NOMO-1 treated with dmso at 0.1 percent for 144 hours (cell line): Measurements from ENCODE around the gene RACGAP1.

ENCODE experiments used
- DNase-seq: peaks from one replicate; lab custom pipeline; 2025; ENCODE audit not compliant: unreplicated experiment; lab: John Stamatoyannopoulos, UW

Gene RACGAP1

GRCh38 chr12:49969651-49970429 is 55.5 kb downstream of the RACGAP1 start:
- no peak for DNase-seq

- no peak for DNase-seq
Measured at GRCh38 chr12:49969027-49969426, 56.3 kb downstream of the RACGAP1 start.

- DNase-seq, result no peak
Measured at GRCh38 chr12:49968471-49968870, 56.8 kb downstream of the RACGAP1 start.

- DNase-seq, result no peak
Measured at GRCh38 chr12:49967777-49968250, 57.5 kb downstream of the RACGAP1 start.

- DNase-seq, result peak; percentile 58
Measured at GRCh38 chr12:49967042-49967776, 58.1 kb downstream of the RACGAP1 start.

GRCh38 chr12:49966511-49967041 is 58.7 kb downstream of the RACGAP1 start:
- no peak for DNase-seq

GRCh38 chr12:49965836-49966235 is 59.5 kb downstream of the RACGAP1 start:
- DNase-seq, result no peak

- DNase-seq, result no peak
Measured at GRCh38 chr12:49964849-49965624, 60.3 kb downstream of the RACGAP1 start.

- DNase-seq, result no peak
Measured at GRCh38 chr12:49963976-49964815, 61.1 kb downstream of the RACGAP1 start.

GRCh38 chr12:49962861-49963765 is 62.2 kb downstream of the RACGAP1 start:
- DNase-seq, result no peak

GRCh38 chr12:49961993-49962764 is 63.1 kb downstream of the RACGAP1 start:
- DNase-seq, result no peak

- DNase-seq, result no peak
Measured at GRCh38 chr12:49961111-49961922, 64.0 kb downstream of the RACGAP1 start, which contains the start of gene AQP5. AQP5 (plus strand) TSS chr12:49961872; CDS start chr12:49962018, 146 bp downstream.

GRCh38 chr12:49960474-49961110 is 64.7 kb downstream of the RACGAP1 start:
- no peak for DNase-seq

- DNase-seq, result no peak
Measured at GRCh38 chr12:49959685-49960473, 65.4 kb downstream of the RACGAP1 start.

- DNase-seq, result no peak
Measured at GRCh38 chr12:49957570-49957967, 67.7 kb downstream of the RACGAP1 start.
